Peyer's patch (tissue), 4 donors: ENCODE data around the gene WTIP.
A peak's percentile ranks its signal among the peaks of the same experiment; 100 is the strongest.

Experiments used
- CTCF ChIP-seq, 6 experiments: fragments of 450-650 bp in 4 of 6; fragments of 200-600 bp in 2 of 6; sonication (generic) in 1 of 6; IDR thresholded peaks; one replicate each; pipeline ENCODE4 v1.5.1; 2017 to 2019; ENCODE audit warnings: antibody characterized with exemption in 6 of 6, mild to moderate bottlenecking in 3 of 6, moderate library complexity in 1 of 6
- POLR2A ChIP-seq, 2 donors: fragments of 450-650 bp; IDR thresholded peaks; one replicate each; pipeline ENCODE4 v1.5.1; 2017; ENCODE audit warnings: antibody characterized with exemption in 2 of 2, mild to moderate bottlenecking in 2 of 2, moderate library complexity in 2 of 2

- TF ChIP-seq CTCF (IDR thresholded peaks at IDR 0.05): peak in 3 of 6 experiments; percentile 6 to 22 (median 20)
- TF ChIP-seq POLR2A (IDR thresholded peaks at IDR 0.05): no peak
Observed at GRCh38 chr19:34556488-34556887, 74.9 kb downstream of the WTIP start.
